Stimulated activated CD8-positive, alpha-beta memory T cell treated with anti-CD3 and anti-CD28 coated beads, Interleukin-12 subunit alpha, Interleukin-12 subunit beta, amount 100 ng/mL, for 4 hours (primary cell): ENCODE measurements around the gene DGKA.

Source experiments
- DNase-seq: peaks from one replicate; pipeline ENCODE4 v3.0.0-alpha.2; 2020; ENCODE audit warnings: low read depth

Gene DGKA

DNA sequence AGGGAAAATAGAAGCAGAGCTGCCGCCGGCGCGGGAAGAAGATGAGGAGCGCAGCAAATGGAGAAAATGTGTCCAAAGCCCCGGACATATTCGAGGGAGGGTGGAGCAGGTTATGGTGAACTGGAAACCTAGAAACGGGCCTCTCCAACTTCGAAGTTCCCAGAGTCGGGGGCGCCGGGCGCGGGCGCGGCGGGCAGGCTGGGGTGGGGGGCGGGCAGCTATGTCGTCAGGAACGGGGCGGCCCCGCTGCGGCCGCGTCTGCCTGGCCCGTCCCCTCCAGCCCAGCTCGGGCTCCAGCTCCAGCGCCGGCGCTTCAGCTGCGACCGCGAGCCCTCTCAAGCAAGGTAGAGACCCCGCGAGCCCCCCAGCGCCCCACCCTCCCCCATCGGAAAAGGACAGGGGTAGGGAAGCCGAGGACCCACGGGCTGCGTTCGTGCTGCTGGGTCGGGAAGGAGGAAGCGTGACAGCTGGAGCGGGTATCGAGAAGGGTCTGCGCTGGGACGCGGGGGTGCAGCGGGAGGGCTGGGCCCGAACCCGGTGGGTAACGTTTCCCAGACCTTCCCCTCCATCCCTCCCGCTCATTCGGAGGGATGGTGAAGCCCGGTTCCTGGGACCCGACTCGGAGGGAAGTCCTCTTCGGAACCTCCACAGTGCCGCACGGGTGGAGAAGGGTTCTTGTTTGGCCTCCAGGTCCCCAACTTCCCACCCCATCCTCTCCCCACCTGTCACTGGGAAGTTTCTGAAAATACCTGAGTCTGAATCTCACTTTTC lies 1.0 kb downstream of the DGKA start:
- no peak for DNase-seq

DNA sequence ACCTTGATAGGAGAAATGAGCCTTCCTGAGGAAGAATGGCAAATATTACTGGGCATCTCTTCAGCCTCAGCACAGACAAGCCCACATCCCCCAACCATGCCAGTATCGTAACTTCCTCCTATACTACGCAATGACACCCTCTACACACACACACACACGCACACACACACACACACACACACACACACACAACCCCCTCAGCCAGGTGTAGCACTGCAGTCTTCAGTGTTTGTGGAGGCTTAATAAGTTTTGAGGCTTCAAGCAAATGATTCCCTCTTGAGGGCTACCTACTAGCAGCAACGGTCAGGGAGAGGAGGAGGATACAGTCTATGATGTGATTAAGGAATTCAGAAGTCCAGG lies 1.6 kb downstream of the DGKA start:
- no peak for DNase-seq

DNA sequence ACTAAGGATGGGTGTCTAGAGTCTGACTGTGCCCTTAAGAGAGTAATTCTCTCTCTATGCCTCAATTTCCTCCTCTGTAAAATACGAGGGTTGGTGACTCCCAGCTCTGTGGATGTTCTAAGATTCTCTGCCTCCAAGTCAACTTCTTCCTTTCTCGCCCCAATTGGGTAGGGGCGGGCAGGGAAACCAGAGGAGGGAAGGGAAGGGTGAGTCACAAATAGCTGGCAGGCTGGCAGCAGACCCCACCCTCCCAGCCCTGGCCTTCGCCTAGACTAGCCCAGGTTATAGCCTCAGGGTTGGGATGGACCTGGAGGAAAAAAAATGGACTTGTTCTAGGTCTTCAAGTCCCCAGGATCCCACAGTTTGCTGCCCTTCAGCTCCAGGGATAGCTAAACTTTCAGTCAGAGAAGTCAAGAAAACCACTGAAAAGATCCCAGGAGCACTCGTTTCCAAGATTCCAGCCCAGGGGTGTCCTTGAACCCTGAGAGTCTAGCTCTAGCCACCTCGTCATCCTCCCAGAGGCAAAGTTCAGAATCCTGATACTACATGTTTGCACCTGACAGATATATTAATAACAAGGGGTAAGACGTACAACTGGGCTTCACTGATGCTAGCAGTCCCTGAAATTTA lies 2.3 kb downstream of the DGKA start:
- no peak for DNase-seq

DNA sequence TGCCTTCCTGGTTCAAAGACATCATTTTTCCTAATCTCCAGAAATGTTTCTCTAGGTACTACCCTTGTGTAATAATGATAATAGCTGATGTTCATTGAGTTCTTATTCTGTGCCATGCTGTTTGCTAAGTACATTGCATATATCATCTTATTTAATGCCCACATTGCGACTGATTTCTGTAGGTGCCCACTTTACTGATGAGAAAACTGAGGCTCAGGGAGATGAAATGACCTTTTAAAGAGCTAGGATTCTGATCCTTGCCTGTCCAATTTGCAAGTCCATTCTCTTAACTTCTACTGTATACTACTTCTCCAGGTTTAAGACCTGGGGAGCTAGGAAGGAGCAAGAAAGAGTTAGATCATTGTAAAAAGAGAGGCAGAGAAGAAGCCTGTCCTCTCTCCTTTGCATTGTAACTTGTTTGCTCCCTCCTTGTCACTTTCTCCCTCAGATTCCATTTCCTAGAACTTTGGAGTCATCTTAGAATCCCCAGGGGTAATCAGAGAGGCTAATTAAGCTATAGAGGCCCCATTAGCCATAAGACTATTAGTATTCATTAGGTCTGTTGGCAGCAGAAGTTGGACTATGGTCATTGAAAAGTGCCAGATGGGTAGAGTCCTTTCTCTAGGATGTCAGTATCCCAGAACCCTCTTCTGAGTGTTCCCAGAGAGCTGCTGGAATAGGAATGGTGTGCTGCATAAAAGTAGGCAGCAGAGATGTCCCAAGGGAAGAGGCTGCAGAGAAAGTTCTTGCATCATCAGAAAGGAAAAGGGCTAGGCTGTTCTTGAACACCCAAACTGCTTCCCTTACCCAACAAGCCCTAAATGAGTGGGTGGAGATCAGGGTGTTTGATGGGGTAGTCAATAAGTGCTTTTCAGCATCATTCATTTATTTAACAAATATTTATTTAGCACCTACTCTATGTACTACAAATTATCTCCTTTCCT lies 3.1 kb downstream of the DGKA start:
- no peak for DNase-seq

DNA sequence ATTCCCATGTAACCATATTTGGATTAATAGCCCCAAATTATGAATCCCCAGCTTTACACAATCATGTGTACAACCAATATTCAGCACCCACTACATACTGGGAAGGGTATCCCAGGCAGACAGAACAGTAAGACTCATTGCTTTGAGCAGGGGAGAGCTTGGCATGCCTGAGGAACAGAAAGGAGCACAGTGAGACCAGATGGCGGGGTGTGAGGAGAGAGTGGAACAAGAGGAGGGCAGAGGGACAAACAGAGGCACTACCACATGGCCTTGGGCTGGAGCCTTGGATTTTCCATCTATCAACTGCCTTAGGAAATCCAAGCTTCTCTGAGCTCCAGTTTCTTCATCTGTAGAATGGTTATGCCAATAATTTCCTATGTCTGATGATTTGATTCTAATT lies 3.8 kb downstream of the DGKA start:
- DNase-seq, result no peak

DNA sequence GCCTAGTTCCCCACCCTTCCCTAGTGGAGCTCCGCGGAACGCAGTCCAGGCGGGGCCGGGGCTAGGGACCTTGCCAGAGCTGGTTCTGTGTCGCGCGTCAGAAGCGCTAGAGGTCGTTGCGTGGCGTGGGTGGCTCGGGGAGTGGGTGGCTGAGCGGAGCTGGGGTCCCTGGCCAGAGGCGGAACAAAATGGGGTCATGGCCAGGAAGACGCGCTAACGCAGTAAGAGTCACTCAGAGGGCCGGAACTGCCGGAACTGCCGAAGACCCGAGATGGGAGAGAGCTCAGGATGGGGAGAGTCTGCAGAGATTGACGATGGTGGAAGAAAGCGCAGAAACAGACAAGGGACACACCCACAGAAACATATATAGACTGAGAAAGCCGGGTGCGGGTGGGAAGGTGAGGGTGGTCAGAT lies 4.8 kb downstream of the DGKA start:
- DNase-seq, result no peak

DNA sequence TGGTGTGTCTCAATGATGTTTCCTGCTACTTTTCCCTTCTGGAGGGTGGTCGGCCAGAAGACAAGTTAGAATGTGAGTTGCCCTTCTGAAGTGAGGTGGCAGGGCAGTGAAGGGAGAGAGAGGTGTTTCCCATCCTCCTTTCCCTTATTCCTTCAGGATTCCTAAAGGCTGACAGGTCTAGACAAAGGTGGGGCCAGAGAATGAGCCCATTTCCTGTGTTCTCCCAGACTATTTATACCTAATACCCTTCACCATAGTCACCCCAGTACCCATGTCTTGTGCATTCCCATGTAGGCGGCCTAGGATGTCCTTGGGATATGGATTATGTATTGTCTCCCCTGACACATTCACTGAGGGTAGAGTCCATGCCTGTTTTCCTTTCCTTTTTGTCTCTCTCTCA lies 7.0 kb downstream of the DGKA start:
- no peak for DNase-seq

DNA sequence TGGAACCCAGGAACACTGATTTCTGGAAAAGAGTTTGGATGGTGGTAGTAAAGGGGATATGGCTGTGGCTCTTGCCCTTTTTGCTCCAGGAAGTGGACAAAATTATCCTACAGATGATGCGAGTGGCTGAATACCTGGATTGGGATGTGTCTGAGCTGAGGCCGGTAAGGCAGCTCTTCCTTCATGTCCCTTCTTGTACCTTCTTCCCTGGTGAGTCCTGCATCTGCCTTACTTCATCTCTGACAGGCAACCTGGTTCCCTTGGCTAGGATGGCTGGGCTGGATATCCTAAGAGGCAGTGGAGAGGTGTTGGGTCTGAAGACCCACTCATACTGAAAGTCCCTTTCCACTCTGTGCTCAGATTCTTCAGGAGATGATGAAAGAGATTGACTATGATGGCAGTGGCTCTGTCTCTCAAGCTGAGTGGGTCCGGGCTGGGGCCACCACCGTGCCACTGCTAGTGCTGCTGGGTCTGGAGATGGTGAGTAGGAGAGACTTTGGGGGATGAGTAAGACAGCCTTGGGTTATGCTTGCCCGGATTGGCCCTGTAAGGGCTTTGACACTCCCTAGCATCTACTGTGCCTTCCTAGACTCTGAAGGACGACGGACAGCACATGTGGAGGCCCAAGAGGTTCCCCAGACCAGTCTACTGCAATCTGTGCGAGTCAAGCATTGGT lies 8.0 kb downstream of the DGKA start:
- no peak for DNase-seq

DNA sequence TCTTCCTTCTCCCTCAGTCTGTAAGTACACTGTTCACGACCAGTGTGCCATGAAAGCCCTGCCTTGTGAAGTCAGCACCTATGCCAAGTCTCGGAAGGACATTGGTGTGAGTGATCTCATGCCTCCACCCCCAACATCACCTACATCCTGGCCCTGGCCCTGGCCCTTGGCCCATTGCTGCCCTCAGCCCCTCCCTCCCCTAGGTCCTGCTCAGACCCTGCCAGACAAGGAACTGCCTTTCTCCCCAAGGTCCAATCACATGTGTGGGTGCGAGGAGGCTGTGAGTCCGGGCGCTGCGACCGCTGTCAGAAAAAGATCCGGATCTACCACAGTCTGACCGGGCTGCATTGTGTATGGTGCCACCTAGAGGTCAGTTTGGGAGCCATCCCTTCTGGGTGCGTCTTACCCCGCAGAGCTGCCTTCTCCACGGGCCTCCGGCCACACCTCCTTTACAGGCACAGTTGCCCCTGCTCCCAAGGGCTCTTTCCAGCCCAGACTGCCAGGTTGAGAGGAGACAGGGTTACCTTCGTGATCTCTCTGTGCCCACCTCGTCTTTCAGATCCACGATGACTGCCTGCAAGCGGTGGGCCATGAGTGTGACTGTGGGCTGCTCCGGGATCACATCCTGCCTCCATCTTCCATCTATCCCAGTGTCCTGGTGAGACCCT lies 9.2 kb downstream of the DGKA start:
- peak; percentile 56 for DNase-seq

DNA sequence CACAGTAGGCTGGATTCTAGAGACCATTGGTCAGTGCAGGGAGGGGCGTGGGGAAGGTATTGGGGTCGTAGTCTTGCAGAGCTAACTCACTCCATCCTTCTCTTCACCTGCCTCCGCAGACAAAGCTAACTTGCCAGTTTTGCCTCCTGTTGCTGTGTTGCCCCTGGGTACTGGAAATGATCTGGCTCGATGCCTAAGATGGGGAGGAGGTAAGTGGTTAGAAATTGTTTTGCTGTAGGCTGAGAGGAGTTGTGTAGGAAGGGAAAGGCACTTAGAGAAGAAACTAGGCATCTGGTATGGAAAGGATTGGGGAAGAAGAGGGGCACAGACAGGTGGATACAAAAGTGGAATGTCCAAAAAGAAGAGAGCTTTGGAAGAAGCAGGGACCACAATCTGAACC lies 11.1 kb downstream of the DGKA start:
- DNase-seq, result no peak

DNA sequence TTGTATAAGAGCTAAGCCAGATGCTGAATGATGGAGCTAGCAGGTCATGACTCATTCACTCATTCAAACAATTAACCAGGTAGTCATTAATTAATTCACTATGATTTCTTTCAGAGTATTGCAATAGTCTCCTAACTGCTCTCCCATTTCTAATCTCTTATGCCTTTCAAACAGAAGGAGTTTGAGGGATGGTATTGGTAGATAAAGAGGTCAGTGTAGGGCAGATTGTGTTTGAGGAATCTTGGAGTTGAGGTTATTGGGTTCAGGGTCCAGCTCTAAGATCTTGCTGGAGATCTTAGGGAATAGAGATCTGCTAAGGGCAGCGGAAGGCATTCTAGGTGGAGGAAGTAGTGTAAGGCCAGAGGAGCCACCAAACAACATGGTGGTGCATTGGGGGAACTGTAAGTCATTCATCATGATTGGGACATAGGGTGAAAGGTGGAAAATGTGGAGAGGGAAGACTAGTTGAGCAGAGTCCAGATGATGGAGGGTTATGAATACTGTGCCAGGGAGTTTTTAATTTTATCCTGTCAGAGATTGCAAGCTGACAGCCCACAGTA lies 11.7 kb downstream of the DGKA start:
- no peak for DNase-seq

DNA sequence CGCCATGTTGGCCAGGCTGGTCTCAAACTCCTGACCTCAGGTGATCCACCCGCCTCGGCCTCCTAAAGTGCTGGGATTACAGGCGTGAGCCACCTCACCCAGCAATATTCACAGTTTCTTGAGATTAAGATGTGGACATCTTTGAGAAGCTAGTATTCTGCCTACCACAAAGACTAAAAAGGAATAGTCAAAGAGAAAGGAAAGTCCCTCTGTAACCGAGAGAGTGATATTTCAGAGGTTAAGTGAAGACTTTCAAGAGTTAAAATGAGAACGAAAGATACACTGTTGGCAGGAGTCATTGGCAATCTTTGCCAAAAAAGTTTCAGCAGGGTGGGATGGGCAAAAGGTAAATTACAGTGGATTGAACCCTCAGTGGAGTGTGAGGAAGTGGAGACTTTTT lies 15.6 kb downstream of the DGKA start:
- DNase-seq, result no peak

DNA sequence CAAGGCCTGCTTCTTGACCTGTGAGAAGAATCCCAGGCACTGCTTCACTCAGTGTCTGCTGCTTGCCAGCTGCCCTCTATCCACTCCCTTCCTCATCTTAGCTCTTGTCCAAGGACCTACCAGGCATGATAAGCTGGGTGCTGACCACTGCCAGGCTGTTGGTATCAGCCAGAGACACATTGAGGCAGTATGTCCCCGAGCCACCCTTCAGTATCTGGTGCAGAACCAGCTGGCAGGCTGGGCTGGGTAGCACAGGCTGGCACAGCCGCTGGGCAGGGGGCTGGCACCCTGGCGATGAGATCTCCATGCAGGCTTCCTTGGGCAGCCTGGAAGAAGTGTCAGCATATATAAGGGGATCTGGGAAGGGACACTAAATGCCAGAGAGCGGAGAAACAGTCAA lies 24.4 kb downstream of the DGKA start:
- no peak for DNase-seq

DNA sequence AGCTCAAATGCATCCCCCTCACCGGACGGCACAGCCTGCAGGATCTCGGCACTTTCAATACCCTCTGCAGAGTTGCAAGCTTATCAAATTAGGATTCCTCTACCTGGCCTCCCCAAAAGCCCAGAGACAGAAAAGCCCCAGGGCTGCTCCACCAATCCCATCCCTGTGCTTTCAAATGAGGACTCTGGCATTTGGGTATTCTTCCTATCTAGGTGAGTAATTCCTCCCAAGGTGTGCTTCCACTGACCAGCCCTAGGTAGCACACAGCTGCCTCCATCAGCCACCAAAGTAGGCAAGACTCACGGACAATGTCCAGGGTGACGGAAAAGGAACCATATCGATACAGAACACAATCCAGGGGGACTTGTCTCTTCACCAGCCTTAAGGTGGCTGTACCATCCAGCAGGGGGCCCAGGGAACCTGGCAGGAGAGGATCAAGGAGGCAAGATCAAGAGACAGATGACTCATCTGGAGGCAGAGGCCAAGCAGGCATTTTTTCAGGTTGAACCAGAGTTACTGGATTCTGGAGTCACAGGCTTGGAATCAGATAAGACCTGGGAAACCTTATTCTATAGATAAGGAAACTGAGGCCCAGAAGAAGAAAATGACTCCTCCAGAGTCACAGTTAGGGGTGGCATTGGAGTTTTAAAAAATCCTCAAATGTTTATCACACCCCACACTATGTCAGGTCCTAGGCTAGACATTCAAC lies 25.0 kb downstream of the DGKA start:
- no peak for DNase-seq

DNA sequence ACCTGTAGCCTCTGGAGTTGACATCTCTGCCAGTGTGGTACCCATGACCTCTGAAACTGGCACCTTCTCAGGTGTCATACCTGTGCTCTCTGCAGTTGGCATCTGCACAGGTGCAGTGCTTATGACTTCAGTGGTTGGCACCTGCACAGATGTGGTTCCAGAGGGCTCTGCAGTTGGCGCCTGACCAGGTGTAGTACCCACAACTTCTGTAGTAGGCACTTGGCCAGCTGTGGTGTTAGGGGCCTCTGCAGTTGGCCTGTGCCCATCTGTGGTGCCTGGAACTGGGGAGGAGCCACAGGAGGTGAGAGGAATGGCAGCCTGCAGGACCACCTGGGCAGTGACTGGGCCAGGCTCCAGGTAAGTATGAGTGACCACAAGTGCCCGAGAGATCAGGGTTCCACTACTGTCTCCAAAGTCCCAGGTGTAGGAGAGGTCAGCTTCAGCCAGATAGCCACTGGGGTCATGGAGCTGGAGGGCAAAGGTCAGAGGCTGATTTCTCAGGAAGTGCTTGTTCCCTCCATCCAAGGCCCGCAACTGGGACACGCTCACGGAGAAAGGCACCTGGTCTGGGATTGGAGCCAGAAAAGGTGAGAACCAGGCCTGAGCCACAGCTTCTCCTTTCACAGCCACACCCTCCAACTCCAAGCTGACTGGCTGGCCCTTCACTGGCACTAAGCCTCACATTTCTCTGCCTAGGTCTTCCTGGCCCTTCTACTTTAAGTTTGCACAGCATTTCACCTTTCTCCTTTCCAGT lies 26.3 kb downstream of the DGKA start:
- no peak for DNase-seq

DNA sequence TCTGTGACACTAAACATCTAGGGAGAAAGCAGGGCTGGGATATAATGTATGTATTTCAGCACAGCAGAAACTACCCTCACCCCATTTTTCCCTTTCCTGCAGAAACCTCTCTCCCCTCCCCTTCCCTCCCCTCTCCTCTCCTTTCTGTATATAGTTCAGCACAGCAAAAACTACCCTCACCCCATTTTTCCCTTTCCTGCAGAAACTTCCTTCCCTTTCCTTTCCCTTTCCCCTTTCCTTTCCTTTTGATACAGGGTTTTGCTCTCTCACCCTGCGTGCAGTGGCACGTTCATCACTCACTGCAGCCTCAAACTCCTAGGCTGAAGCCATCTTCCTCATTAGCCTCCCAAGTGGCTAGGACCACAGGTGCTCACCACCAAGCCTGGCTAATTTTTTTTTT lies 32.8 kb downstream of the DGKA start:
- no peak for DNase-seq

DNA sequence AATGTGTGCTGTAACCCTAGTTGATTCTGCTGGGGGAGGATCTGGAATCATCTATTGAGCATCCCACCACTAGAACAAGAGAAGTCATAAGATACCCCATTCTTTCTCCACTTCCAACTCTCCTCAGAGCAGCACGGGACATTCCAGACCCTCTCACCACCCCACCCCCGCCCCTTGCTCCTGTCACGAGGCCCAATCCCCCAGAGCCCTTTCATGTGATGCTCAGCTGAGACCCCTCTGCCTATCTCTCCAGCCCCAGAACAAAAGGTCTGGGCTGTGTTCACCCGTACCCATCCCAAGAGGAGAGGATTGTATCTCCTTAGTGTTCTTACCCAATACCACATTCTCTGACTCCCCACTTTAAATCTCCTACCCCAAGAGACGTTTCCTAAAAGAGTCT lies 34.3 kb downstream of the DGKA start:
- no peak for DNase-seq

DNA sequence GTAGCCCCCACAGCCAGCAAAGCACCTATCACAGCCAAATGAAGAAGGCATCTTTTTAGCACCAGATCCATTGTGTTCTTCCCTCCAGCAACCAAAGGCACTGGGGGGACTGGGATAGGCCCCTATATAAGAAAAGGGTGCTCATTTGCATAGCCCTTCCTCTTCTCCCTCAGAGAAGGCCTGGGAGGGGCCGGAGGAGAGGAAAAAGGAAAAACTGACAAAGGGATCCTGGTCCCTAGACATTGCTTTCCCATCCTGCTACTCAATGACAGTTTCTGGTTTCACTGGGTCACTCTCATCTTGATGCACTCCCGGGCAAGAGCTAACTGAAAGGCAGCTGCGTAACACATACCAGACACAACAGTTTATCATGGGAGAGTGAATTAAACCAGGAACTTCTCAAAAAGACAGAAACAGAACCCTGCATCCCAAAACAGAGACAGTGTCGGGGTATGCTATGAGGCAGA lies 35.0 kb downstream of the DGKA start, which contains the start of gene PMEL:
Gene PMEL (minus strand): TSS at position 102 of the 467 bp plus-strand sequence. CDS start 31 bp downstream, at position 71.
- no peak for DNase-seq

DNA sequence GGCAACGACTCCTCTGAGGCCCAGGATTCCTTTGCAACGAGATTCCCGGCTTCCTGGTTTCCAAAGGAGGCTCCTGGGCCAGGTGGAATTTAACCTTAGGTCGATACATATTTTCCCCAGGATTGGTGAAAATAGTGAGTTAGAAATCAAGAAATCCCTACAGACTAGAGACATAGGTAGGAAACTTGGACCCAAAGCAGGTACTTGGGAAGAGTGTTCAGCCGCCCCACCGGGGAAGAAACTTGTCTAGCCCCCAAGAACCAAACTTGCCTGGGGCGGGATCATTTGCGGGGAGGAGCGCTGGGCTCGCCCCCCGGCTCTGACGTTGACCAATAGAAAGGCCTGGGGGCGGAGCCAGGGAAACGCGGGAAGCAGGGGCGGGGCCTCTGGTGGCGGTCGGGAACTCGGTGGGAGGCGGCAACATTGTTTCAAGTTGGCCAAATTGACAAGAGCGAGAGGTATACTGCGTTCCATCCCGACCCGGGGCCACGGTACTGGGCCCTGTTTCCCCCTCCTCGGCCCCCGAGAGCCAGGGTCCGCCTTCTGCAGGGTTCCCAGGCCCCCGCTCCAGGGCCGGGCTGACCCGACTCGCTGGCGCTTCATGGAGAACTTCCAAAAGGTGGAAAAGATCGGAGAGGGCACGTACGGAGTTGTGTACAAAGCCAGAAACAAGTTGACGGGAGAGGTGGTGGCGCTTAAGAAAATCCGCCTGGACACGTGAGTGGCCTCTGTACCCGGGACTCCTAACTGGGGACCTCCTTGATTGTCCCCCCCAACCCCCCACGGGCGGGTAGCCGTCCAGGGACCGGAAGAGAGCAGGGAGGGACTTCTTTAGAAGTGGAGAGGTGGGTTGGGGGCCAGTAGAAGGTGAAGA lies 35.7 kb downstream of the DGKA start, which contains the start of gene CDK2:
Gene CDK2 (plus strand): TSS at position 423 of the 874 bp plus-strand sequence. CDS start 179 bp downstream, at position 602.
- DNase-seq, result peak; percentile 84
